Brain microvascular endothelial cell (primary cell): ENCODE results near the gene ZNF609.

Experiments used
- DNase-seq: peaks from one replicate; pipeline ENCODE4 v3.0.0-alpha.2; 2020
- H3K27ac ChIP-seq: fragments of 250-450 bp; sonication (Bioruptor Pico); 2 replicates; pipeline ENCODE4 v1.5.1; 2020; ENCODE audit warnings: mild to moderate bottlenecking, moderate library complexity
- H3K27me3 ChIP-seq: fragments of 250-450 bp; sonication (Bioruptor Pico); replicated peaks from 2 replicates; pipeline ENCODE4 v1.5.1; 2020; ENCODE audit warnings: mild to moderate bottlenecking
- H3K36me3 ChIP-seq: fragments of 250-450 bp; sonication (Bioruptor Pico); replicated peaks from 2 replicates; pipeline ENCODE4 v1.5.1; 2020; ENCODE audit warnings: mild to moderate bottlenecking
- H3K4me3 ChIP-seq: 2 replicates; pipeline ENCODE4 v1.5.1; 2011; ENCODE audit warnings: low read depth, mild to moderate bottlenecking, control low read depth, low read length, moderate library complexity
- CTCF ChIP-seq: IDR thresholded peaks from 2 replicates; pipeline ENCODE4 v1.5.1; 2011; ENCODE audit warnings: low read depth, mild to moderate bottlenecking, moderate library complexity, low read length, control low read depth, inconsistent platforms; ENCODE audit errors: missing control alignments
- in situ Hi-C: cut with HindIII; loops from 2 replicates; pipeline ENCODE4 v1.10.0; 2017; ENCODE audit warnings: low sequenced_read_pairs, low pct_ligation_motif_present

The ZNF609 gene, protein sequence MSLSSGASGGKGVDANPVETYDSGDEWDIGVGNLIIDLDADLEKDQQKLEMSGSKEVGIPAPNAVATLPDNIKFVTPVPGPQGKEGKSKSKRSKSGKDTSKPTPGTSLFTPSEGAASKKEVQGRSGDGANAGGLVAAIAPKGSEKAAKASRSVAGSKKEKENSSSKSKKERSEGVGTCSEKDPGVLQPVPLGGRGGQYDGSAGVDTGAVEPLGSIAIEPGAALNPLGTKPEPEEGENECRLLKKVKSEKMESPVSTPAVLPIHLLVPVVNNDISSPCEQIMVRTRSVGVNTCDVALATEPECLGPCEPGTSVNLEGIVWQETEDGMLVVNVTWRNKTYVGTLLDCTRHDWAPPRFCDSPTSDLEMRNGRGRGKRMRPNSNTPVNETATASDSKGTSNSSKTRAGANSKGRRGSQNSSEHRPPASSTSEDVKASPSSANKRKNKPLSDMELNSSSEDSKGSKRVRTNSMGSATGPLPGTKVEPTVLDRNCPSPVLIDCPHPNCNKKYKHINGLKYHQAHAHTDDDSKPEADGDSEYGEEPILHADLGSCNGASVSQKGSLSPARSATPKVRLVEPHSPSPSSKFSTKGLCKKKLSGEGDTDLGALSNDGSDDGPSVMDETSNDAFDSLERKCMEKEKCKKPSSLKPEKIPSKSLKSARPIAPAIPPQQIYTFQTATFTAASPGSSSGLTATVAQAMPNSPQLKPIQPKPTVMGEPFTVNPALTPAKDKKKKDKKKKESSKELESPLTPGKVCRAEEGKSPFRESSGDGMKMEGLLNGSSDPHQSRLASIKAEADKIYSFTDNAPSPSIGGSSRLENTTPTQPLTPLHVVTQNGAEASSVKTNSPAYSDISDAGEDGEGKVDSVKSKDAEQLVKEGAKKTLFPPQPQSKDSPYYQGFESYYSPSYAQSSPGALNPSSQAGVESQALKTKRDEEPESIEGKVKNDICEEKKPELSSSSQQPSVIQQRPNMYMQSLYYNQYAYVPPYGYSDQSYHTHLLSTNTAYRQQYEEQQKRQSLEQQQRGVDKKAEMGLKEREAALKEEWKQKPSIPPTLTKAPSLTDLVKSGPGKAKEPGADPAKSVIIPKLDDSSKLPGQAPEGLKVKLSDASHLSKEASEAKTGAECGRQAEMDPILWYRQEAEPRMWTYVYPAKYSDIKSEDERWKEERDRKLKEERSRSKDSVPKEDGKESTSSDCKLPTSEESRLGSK (N-terminal part only)

GRCh38 chr15:64460206-64460723, at the start of gene ZNF609:
Gene ZNF609 (plus strand): TSS chr15:64460578. CDS start chr15:64499420, 38,842 bp downstream.
- H3K36me3 ChIP-seq: peaks cover 3% of the 10 kb centered on the region
- in situ Hi-C loops: no loop called here
- peak; percentile 93 for DNase-seq
- H3K4me3 ChIP-seq: peak within 1 kb of the TSS; percentile 71
- H3K27me3 ChIP-seq: no peaks in the 10 kb centered on the region
- H3K27ac ChIP-seq: peak within 1 kb of the TSS; percentile 50
- no peak for TF ChIP-seq CTCF

GRCh38 chr15:64412216-64412615, 48.2 kb upstream of the ZNF609 start:
- in situ Hi-C loops: no loop called here
- DNase-seq: no peak
- no peak for TF ChIP-seq CTCF
- Histone ChIP-seq H3K36me3 (peaks cover 32% of the 10 kb centered on the region), H3K27me3 (no peaks in the 10 kb centered on the region), H3K27ac (no peak overlapping the region), H3K4me3 (no peak overlapping the region)

GRCh38 chr15:64422697-64423096, 37.7 kb upstream of the ZNF609 start:
- in situ Hi-C loops: no loop called here
- no peak for DNase-seq
- Histone ChIP-seq H3K4me3 (no peak overlapping the region), H3K36me3 (peaks cover 53% of the 10 kb centered on the region), H3K27me3 (no peaks in the 10 kb centered on the region), H3K27ac (no peak overlapping the region)
- TF ChIP-seq CTCF: no peak

DNA sequence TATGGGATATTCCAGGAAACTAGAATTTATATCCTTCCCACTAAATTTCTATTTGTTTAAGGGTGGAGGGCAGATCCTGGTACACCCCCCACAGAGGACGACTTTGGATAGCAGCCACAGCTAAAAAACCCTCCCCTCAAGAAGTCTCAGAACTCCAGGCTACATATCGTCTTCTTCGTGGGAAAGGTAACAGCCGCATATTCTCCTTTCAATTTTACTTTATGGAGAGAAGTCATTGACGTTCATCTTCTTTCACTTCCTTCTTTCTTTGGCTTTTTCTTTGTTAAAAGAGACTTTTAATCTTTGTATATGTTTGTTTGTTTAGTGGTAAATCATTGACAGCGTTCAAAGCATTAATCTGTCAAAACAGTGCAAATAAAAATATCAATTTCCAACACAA, 36.4 kb upstream of the ZNF609 start:
- no peak overlapping the region for H3K27ac ChIP-seq
- TF ChIP-seq CTCF: no peak
- DNase-seq: no peak
- no peaks in the 10 kb centered on the region for H3K27me3 ChIP-seq
- in situ Hi-C loops: no loop called here
- H3K4me3 ChIP-seq: no peak overlapping the region
- H3K36me3 ChIP-seq: peaks cover 54% of the 10 kb centered on the region

DNA sequence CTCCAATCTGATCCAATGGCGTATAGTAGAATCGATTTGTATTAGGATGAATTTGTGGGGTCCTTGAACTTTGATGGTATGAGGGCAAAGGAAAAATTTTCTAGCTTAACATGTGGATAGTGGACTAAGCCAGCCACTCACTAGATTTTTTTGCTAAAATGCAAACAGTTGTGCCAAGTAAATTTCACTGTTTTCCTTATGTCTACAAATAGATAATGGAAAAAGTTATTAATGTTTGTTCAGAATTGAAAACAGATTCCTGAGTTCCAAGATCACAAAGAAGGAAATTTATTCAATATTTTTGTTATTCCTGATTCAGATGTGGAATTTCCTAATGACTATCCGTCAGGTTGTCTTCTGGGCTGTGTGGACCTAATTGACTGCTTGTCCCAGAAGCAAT, 35.2 kb upstream of the ZNF609 start:
- H3K27me3 ChIP-seq: no peaks in the 10 kb centered on the region
- no peak overlapping the region for H3K4me3 ChIP-seq
- no peak for TF ChIP-seq CTCF
- peaks cover 47% of the 10 kb centered on the region for H3K36me3 ChIP-seq
- H3K27ac ChIP-seq: no peak overlapping the region
- in situ Hi-C loops: no loop called here
- no peak for DNase-seq
